SIG-M5 treated with dmso at 0.1 percent for 504 hours (cell line): ENCODE data around the gene ZKSCAN3.
"Not testable (repeated sequence)": the region's sequence is repeated elsewhere in the genome, so short reads cannot be mapped to it uniquely, and the experiment has no call there.

Experiments
- DNase-seq: peaks from one replicate; lab custom pipeline; 2025; ENCODE audit not compliant: unreplicated experiment; lab: John Stamatoyannopoulos, UW

ZKSCAN3 gene

DNA sequence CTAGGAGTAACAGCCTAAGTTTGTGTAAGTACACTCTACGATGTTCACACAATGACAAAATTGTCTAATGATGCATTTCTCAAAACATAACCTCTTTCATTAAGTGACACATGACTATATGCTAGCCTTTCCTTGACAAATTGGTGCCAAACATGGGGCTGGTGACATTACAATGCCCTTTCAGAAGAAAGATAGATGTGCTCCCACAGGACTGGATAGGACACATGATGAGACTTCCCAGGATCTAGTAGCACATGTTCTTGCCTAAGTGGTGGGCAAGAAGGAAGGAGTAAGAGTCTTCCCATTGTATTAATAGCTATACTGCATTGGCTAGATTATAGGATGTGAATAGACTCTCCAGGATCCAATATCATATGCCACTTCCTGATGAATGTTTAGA lies 21.5 kb downstream of the ZKSCAN3 start:
- DNase-seq: no peak

DNA sequence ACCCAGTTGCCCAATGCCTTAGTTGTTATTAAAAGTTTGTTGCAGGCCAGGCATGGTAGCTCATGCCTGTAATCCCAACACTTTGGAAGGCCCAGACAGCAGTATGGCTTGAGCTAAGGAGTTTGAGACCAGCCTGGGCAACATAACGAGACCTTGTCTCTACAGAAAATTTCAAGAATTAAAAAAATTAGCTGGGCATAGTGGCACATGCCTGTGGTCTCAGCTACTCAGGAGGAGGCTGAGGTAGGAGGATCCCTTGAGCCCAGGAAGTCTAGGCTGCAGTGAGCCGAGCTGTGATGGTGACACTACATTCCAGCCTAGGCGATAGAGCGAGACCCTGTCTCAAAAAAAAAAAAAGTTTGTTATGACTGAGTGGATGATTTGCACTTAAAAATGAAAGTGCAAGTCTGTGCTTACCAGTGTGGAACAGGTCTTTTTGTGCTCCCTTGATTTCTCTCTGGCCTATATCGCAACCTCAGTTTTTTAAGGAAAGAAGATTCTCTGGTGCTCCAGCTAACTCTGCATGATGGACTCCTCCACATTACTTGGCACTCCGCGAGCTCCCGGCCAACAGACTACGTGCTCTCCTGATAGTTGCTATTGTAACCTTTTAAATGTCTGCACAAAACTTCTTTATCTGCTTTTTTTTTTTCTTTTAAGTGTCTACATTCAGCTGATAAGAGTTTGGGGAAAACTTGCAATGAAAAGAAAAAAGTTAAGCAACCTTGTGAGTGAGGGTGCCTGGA lies 22.1 kb downstream of the ZKSCAN3 start:
- no peak for DNase-seq

DNA sequence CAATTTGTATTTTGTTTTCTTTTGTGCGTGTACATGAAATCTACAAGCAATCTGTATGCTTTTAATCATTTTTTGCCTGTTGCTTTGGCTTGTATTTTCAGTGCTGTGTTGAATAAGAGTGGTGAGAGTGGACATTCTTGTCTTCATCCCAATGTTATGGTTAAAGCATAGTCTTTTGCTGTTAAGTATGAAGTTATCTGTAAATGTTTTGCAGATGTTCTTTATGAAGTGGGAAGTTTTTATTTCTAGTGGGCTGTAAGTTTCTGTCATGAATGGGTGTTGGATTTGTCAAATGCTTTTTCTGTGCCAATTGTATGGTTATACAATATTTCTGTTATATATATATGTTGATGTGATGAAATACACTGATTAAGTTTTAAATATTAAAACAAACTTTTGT lies 24.2 kb downstream of the ZKSCAN3 start:
- DNase-seq: no peak

DNA sequence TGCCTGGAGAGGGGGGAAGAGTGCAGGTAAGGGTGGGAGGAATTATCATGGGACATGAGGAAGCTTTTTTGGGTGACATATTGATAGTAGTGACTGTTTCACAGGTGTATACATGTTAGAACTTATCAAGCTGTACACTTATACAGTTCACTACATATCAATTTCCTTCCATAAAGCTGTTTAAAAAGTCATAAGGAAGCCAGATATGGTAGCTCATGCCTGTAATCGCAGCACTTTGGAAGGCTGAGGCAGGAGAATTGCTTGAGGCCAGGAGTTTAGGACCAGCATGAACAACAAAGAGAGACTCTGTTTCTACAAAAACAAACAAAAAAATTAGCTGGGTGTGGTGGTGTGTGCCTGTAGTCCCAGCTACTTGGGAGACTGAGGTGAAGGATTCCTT lies 28.1 kb downstream of the ZKSCAN3 start:
- no peak for DNase-seq

DNA sequence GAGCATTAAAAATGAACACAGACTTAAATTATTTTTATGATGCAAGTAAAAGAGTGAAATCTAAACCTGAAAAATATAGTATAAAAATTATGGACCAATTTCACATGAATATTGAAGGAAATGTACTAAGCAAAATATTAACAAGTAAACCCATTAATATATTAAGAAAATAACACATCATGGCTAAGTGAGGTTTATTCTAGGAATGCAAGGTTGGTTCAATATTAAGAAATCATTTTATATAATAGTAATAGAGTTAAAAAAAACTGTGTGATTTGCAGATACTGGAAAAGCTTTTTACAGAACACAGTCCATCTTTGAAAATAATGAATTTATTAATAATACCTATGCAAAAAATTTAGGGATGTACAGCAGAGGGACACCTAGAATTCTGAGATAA lies 28.9 kb downstream of the ZKSCAN3 start:
- DNase-seq: no peak

DNA sequence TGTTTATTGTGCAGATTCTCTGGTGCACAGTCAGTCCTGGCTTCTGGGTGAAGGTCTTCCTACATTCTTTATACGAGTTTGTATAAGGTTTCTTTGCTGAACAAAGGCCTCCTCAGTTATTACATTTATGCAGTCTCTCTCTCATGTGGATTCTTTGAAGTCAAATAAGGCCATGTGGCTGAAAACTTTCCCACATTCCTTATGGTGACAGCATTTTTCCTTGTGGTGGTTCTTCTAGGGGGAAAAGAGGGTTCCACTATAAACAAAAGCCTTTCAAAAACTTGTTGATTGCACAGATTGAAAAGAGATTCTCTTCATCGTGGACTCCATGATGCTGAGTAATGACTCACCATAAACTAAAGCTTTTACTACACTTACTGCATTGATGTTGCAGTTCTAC lies 30.6 kb downstream of the ZKSCAN3 start:
- DNase-seq: no peak

DNA sequence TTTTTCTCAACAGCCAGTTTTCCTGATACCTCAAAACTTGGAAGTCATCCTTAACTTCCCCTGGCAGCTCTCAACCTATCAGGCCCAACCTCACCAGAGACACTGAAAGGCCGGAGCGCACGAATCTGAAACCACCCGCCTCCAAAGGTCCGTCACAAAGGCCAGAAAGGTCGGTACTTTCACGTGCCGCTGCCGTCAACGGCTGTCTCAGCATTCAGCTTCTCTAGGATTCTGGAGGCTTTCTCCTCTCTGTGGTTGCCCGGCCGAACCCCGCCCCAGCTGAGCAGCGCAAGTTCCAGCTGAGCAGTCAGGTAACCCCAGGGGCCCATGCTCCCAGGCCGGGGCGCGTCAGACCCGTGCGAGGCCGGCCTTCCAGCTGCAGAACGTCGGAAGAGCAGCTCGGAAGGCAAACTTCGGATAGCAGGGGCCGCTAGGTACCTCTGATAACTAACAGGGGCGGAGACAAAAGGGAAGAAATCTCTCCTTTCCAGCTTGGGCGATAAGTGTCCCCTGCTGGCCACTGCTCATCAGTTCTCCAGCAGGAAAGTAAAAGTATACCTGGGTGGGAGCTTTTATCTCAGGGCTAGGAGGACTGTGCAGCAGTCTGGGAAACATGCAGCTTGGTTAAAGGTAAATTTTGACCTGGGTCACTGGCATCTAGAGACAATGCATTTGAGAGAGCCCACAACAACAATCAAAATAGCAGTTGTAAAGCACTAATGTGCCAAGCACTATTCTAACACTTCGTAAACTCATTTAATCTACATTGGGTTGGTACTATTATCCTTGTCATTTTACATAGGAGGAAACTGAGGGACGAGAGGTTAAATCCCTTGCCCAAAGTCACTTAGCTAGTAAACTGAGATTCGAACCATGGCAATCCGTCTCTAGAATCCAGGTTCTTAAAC lies 33.7 kb downstream of the ZKSCAN3 start:
- DNase-seq: peak; percentile 19

DNA sequence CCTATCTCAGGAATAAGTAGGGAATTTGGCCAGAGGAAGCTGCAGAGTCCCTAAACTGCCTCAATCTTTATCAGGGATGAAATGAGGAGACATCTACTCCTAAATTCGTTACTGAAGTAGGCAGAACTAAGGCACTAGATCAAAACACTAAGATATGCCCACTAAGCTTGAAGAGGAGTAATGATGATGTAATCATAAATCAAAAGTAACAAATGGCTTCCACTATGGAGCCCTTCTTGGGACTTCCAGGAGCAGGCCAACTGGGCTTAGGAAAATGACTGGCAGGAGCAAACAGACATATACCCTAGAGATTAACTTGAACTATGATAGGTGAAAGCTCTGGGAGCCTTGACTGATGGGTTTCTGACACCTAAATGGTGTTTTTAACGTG lies 34.4 kb downstream of the ZKSCAN3 start:
- DNase-seq: no peak

DNA sequence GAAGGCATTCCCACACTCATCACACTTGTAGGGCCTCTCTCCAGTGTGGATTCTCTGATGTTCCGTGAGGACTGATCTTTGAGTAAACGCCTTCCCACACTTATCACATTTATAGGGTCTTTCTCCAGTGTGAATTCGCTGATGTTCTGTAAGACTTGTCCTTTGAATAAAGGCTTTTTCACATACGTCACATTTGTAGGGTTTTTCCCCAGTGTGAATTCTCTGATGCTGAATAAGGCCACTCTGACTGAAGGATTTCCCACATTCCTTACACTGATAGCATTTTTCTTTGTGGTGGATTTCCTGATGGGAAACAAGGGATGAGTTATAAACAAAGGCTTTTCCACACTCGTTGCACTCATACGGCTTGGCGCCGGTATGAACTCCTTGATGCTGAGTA lies 40.9 kb downstream of the ZKSCAN3 start:
- DNase-seq: no peak

DNA sequence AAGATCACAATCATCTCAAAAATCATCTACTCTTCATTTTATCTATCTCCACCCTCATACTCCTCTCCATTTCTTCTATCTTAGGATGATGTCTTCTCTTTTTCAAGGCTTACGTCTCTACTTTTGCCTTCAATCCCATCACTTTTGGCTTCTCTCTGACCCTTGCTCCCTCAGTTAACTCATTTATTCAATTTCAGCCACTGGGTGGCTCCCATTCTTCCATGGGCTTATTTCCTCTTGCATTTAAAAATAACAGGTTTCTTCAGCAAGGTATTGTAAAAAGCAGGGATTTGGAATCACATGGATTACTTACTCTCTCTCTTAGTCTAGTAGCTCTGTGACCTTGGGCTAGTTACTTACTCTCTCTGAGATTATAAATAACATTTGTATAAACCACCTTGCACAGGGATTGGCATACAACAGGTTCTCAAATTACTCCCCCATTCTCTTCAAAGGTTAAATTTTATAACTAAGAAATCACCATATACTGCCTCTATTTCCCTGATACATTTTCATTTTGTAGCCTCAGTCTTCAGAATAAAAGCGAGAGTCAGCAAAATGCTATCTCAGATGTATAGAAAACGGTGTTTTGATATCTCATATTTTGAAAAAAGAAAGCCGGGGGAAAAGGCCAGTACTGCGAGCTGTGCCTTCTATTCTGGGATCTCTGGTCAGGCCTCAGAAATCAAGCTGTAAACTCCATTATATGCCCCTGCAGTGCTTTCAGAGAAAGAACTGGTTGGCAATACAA lies 44.3 kb downstream of the ZKSCAN3 start:
- DNase-seq: no peak

DNA sequence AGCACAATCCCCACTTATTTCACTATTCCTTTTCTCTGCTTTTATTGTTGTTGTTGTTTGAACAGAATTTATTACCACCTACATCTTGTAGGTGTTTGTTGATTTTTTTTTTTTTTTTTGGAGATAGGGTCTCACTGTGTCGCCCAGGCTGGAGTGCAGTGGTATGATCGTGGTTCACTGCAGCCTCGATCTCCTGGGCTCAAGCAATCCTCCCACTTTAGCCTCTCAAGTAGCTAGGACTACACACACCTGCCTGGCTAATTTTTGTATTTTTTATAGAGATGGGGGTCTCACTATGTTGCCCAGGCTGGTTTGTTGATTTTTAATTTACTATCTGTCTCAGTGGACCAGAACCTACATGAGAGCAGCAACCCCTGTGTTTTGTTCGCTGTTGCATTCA lies 46.2 kb downstream of the ZKSCAN3 start:
- no peak for DNase-seq

DNA sequence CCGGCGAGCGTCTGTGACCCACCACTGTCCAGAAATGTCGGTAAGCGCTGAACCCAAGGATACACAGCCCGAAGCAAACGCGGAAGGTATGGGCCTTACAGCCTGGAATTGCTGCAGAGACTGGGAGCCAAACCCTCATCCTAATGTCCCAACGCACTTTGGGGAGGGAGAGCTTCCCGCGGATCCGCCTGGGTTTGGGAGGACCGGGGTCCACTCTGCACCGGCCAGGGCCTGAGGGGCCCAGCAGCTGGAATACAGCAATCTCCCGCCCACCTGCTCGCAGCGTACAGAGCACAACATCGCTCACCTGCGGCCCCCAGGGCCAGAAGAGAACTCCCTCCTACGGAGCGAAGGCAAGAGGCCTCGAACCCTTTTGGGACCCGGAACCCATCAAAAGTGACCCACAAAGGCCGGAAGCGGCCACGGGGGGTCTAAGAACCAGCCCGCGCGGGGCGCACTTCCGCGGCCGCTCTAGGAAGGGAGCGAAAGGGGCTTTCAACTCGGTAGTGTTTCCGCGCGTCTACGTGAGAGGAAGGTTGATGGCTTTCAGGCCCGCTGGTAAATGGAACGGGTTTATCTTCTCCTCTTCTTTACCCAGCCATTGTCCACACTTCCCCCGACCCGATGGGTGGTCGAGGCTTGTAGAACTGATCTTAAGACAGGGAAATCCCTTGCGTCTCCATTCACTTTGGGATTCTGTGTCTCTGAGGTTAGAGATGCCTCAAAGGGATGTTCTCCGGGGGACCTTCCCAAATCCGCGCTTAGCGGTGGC lies 49.8 kb downstream of the ZKSCAN3 start, which contains the start of gene ZSCAN12:
Gene ZSCAN12, minus strand, starts transcription at position 398 of the 772 bp plus-strand sequence. CDS start 1,342 bp downstream, outside the sequence.
- DNase-seq: peak; percentile 81

DNA sequence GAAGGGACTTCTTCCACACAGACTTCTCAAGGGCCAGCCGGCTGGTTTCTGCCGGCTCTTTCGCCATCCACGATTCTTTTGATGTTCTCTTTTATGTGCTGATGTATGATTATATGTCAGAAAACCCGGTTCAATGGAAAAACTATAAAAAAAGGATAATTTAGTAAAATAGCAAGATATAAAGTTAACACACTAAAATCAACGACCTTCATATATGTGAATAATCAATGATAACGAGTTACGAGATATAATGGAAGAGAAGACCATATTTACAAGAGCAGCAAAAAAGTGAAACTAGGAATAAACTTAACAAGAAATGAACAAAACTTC lies 50.3 kb downstream of the ZKSCAN3 start:
- no peak for DNase-seq

DNA sequence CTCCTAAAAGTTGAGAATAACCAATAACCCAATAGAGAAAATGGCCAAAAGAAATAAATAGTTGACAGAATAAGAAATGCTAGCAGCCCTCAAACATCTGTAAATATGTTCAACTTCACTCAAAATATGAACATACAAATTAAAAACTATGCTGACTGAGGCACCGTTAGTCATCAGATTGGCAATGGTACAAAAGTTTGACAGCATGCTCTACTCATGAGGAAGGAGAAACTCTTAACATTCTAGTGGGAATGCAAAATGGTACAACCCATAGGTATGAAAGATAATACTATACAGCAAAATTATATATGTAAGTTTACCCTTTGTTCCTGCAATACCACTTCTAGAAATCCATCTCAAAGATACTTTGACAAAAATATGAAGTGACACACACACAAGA lies 51.4 kb downstream of the ZKSCAN3 start:
- DNase-seq: no peak

DNA sequence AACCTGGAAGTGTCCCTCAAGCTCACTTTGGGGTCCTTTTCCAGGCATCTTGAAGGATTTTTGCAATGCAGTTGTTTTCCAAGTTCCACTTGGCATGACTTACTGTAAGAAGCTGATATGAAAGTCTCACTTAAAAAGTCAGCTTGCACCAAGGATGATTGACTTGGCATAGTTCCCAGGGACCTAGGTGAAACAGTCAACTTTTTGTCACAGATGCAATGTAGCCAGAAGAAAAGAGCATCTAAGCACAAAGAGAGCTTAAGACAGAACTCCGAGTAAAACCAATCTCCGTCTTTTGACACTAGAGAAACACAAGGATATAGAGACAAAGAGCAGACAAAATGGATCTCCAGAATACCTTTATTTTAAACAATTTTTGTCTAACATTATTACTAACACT lies 52.5 kb downstream of the ZKSCAN3 start:
- DNase-seq: no peak

DNA sequence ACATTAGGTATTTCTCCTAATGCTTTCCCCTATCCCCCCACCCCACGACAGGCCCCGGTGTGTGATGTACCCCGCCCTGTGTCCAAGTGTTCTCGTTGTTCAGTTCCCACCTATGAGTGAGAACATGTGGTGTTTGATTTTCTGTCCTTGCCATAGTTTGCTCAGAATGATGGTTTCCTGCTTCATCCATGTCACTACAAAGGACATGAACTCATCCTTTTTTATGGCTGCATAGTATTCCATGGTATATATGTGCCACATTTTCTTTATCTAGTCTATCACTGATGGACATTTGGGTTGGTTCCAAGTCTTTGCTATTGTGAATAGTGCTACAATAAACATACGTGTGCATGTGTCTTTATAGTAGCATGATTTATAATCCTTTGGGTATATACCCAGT lies 54.2 kb downstream of the ZKSCAN3 start:
- DNase-seq: not testable (repeated sequence)

DNA sequence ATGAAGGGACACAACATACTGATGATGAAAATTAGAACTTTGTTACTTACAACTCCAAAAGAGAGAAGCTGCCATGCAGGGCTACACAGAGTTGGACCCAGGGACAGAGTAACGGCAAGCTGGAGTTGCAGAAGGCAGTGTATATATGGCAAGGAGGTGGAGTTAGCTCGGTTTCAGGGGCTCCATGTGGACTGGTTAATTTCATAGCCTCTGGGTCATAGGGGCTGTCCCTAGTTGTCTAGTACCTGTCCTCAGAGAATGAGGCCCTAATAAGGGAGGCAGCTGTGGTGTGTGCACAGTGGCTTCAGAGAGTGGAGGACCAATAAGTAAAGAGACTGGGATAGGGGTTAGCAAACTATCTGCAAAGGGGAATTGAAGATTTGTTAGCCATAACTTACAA lies 57.7 kb downstream of the ZKSCAN3 start:
- DNase-seq: no peak

DNA sequence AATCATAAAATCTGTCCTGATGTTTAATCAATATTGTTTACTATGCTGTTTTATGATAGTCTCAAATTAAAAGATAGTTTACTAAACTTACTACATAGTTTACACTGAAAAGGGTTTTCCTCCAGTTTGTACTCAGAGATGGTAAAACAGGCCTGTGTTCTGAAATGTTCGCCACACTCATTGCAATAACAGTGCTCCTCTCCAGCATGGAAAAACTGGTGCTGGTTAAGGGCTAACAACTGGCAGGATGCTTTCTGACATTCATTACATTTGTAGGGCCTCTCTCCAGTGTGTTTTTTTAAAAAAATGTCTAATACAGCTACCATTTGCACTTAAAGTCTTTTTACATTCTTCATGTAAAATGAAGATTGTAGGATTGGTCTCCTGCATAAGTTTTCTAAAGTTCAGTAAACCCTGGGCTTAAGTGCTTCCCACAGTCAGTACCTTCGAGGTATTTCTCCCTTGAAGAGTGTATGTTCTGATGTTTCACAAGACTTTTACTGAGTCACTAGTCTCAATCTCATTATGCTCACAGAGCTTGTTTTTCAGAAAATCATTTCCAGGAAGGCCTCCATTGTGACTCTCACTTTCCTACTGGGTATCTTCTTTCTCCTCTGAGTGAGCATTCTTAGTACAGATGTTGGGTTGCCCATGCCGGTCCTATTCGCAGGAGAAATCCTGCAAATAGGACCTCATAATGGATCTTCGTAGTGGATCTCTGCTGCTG lies 58.5 kb downstream of the ZKSCAN3 start:
- no peak for DNase-seq

DNA sequence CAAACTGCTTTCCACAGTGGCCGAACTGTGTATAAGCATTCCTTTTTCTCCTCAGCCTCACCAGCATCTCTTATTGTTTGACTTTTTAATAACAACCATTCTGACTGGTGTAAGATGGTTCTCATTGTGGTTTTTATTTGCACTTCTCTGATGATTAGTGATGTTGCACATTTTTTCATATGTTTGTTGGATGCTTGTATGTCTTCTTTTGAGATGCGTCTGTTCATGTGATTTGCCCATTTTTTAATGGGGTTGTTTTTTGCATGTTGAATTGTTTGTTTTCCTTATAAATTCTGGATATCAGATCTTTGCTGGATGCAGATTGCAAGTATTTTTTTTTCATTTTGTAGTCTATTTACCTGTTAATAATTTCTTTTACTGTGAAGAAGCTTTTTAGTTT lies 61.0 kb downstream of the ZKSCAN3 start:
- no peak for DNase-seq

DNA sequence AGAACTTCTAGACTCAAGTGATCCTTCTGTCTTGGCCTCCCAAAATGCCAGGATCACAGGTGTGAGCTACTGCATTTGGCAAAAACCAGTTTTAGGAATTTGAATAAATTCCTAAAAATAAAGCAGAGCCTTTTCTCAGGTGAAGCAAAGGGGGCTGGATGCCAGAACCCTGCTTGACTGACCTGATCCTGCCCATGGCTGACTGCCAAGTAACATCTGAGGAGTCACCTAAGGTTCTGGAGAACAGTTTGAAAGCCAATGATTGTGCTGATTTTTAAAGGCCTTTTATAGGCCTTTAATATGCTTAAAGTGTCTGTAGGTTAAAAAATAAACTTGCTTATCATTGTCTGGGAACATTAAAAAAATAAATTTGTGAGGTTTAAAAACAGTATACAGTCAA lies 63.9 kb downstream of the ZKSCAN3 start:
- no peak for DNase-seq
